Osteoblast (primary cell): ENCODE measurements around the gene FLT4. TPM values are rescaled to one million over a fixed set of nuclear protein-coding genes. Genes with fewer than 3 reads are reported as not detected.

Source experiments
- DNase-seq: peaks from one replicate; pipeline ENCODE4 v3.0.0; 2011; ENCODE audit warnings: low spot score, mixed read lengths; ENCODE audit not compliant: insufficient read length; ENCODE audit errors: missing footprints
- H2AFZ ChIP-seq: 2 replicates; pipeline ENCODE4 v1.6.0; 2011; ENCODE audit warnings: mild to moderate bottlenecking, low read length
- H3K27ac ChIP-seq: 2 replicates; pipeline ENCODE4 v1.5.1; 2011; ENCODE audit warnings: mild to moderate bottlenecking, low read depth, low read length, moderate library complexity
- H3K27me3 ChIP-seq: 2 replicates; pipeline ENCODE4 v1.6.0; 2012; ENCODE audit warnings: mild to moderate bottlenecking, control low read depth, inconsistent platforms, low read length, moderate library complexity; ENCODE audit not compliant: insufficient read depth
- H3K36me3 ChIP-seq: 2 replicates; pipeline ENCODE4 v1.5.1; 2011; ENCODE audit warnings: mild to moderate bottlenecking, low read length, control low read depth, moderate library complexity; ENCODE audit not compliant: insufficient read depth
- H3K4me1 ChIP-seq: 2 replicates; pipeline ENCODE4 v1.5.1; 2011; ENCODE audit warnings: mild to moderate bottlenecking, low read length, control low read depth, moderate library complexity; ENCODE audit not compliant: insufficient read depth
- H3K4me2 ChIP-seq: 2 replicates; pipeline ENCODE4 v1.6.0; 2011; ENCODE audit warnings: mild to moderate bottlenecking, low read length; ENCODE audit not compliant: insufficient read depth
- H3K4me3 ChIP-seq: fragments of 200-600 bp; sonication (generic); 3 replicates; pipeline ENCODE4 v1.5.1; 2012; ENCODE audit warnings: mild to moderate bottlenecking, low read length, inconsistent platforms; ENCODE audit not compliant: insufficient read depth
- H3K79me2 ChIP-seq: 2 replicates; pipeline ENCODE4 v1.6.0; 2012; ENCODE audit warnings: mild to moderate bottlenecking, low read length, control low read depth, inconsistent platforms; ENCODE audit not compliant: insufficient read depth
- H3K9me3 ChIP-seq: 2 replicates; pipeline ENCODE4 v1.5.1; 2011; ENCODE audit warnings: low read depth, low read length, control low read depth
- H4K20me1 ChIP-seq: 2 replicates; pipeline ENCODE4 v1.6.0; 2012; ENCODE audit warnings: mild to moderate bottlenecking, low read length, control low read depth; ENCODE audit not compliant: insufficient read depth
- total RNA-seq: library from RNA; depleted of rRNA; stranded (reverse); fragments of >200 nt; gene quantifications from 2 replicates; pipeline ENCODE4 v1.2.3, GENCODE V29; 2012
- TF ChIP-seq, protein P1 (sequence below): IDR thresholded peaks from 2 replicates; pipeline ENCODE4 v1.5.1; 2011; ENCODE audit warnings: mild to moderate bottlenecking, low read depth, low read length, moderate library complexity; ENCODE audit errors: extremely low read depth

The FLT4 gene
- total RNA-seq, 1 donor = not detected

DNA sequence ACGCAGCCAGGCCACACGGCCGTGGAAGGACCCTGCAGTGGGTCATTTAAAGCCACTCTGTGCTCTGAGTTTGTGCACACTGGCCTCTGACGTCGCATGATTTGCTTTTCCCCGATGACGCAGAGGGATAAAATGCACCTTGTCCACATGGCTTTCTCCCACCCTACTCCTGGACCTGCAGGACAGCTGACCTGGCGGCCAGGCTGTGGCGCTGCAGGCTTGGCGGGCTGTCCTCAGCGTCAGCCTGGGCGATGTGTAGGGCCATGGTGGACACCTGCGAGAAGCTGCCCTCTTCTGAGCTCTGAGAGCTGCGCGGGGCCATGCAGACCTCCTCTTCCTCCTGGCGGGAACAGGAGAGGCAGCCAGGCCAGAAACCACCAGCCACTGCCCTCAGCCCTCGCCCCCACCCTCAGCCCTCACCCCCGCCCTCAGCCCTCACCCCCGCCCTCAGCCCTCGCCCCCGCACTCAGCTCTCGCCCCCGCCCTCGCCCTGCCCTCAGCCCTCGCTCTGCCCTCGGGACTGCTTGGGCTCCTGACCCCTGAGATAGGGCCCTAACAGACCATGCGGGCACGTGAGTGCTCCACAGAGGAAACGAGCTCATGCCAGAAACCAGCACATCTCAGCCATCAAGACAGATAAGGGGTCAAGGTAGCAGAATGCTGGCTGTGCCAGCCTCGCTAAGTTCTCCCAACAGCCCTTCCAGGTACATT lies 38.1 kb downstream of the FLT4 start:
- Histone ChIP-seq H3K9me3 (no peaks in the 10 kb centered on the region), H3K36me3 (no peaks in the 10 kb centered on the region), H3K27me3 (no peaks in the 10 kb centered on the region), H3K4me2 (no peak overlapping the region), H3K4me1 (no peaks in the 10 kb centered on the region), H2AFZ (no peak overlapping the region), H4K20me1 (no peaks in the 10 kb centered on the region), H3K79me2 (no peaks in the 10 kb centered on the region), H3K4me3 (no peak overlapping the region), H3K27ac (no peak overlapping the region)
- no peak for DNase-seq
- TF ChIP-seq, protein P1, sequence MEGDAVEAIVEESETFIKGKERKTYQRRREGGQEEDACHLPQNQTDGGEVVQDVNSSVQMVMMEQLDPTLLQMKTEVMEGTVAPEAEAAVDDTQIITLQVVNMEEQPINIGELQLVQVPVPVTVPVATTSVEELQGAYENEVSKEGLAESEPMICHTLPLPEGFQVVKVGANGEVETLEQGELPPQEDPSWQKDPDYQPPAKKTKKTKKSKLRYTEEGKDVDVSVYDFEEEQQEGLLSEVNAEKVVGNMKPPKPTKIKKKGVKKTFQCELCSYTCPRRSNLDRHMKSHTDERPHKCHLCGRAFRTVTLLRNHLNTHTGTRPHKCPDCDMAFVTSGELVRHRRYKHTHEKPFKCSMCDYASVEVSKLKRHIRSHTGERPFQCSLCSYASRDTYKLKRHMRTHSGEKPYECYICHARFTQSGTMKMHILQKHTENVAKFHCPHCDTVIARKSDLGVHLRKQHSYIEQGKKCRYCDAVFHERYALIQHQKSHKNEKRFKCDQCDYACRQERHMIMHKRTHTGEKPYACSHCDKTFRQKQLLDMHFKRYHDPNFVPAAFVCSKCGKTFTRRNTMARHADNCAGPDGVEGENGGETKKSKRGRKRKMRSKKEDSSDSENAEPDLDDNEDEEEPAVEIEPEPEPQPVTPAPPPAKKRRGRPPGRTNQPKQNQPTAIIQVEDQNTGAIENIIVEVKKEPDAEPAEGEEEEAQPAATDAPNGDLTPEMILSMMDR = no peak

DNA sequence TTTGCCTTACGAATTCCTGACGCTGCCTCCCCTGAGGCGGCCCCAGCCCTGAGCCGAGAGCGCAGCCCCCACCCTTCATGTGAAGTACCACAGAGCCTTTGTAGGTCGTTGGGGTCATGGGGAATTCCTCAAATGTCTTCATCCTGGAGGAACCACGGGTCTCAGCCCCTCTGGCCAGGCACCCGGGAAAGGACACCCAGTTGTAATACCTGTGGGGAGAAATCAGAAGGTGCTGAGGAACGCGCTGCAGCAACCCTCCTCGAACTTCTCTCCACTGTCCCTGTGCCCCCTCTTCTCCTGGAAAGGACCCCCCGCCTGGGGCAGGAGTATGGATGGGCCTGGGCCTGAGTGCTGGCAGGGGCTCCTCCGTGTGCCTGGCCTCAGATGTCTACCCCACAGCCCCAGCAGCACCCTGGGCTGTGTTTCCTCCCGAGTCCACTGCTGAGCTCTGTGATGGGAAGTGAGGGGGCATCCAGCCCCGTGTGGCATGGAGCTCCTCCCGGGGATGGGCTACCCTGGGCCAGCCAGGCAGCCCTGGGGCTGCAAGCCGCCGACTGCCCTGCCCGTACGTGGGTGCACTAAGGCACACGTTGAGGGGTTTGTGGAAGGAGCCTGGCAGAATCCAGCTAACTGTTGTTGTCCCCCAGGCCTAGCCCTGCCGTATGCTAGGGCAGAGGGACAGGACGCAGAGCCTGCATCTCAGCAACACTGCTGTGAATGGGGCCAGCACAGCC lies 39.4 kb downstream of the FLT4 start:
- H3K79me2 ChIP-seq = no peaks in the 10 kb centered on the region
- H3K27ac ChIP-seq = no peak overlapping the region
- H3K4me2 ChIP-seq = no peak overlapping the region
- H4K20me1 ChIP-seq = no peaks in the 10 kb centered on the region
- H3K36me3 ChIP-seq = no peaks in the 10 kb centered on the region
- H3K4me3 ChIP-seq = no peak overlapping the region
- TF ChIP-seq, protein P1 = no peak
- H2AFZ ChIP-seq = no peak overlapping the region
- peak; percentile 82 for DNase-seq
- no peaks in the 10 kb centered on the region for H3K9me3 ChIP-seq
- H3K27me3 ChIP-seq = no peaks in the 10 kb centered on the region
- H3K4me1 ChIP-seq = no peaks in the 10 kb centered on the region

DNA sequence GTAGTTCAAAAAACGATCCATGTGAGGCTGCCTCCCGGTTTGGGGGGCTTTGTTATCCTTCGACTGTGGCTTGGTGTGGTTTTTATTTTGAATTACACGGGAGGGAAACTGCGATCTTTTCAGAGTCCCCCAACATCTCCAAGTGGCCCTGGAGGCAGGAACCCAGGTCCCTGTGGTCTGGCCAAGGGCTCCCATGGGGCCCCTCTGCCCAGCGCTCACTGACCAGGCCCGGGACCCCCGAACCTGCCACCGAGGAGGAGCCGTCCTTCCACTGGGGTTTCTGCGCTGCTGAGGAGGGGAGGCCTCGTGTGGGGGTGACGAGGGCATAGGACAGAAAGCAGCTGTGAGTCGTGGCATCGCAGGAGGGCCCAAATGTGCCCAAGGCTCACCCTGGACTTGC lies 40.0 kb downstream of the FLT4 start:
- no peak overlapping the region for H3K4me2 ChIP-seq
- no peaks in the 10 kb centered on the region for H4K20me1 ChIP-seq
- no peak overlapping the region for H2AFZ ChIP-seq
- no peaks in the 10 kb centered on the region for H3K9me3 ChIP-seq
- no peak overlapping the region for H3K27ac ChIP-seq
- H3K27me3 ChIP-seq = no peaks in the 10 kb centered on the region
- TF ChIP-seq, protein P1 = no peak
- DNase-seq = peak; percentile 79
- H3K4me1 ChIP-seq = no peaks in the 10 kb centered on the region
- H3K4me3 ChIP-seq = no peak overlapping the region
- H3K36me3 ChIP-seq = no peaks in the 10 kb centered on the region
- H3K79me2 ChIP-seq = no peaks in the 10 kb centered on the region

DNA sequence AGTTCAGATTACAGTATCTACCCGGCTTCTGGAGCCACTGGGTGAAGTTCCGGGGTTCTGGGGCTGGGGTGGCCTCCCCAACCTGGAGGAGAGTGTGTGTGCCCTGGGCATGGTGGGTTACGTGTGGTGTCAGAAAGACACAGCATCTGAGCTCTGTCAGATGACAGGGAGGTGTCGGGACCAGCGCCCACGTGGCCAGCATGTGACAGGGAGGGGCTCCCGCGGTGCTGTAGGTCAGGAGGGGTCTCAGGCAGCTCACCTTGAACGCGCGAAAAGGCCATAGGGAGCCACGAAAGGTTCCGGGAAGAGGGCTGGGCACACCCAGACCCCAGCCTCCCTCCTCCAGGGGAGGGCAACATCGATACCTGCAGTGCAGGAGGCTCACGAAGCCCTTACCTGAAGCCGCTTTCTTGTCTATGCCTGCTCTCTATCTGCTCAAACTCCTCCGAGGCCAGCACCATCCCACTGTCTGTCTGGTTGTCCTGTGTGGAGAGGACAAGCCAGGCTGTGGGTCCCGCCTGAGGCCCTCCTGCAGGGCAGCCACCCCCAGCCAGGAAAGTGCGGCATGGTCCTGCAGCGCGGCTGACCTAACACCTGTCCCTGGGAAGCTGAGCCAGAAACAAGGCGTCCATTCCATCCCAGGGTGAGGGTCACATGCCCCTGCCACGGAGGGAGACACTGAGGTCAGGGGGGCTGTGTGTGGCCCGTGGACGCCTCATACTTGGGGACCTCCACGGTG lies 40.7 kb downstream of the FLT4 start:
- Histone ChIP-seq H2AFZ (no peak overlapping the region), H3K27me3 (no peaks in the 10 kb centered on the region), H3K79me2 (no peaks in the 10 kb centered on the region), H3K4me1 (no peaks in the 10 kb centered on the region), H3K4me3 (no peak overlapping the region), H3K4me2 (no peak overlapping the region), H3K9me3 (no peaks in the 10 kb centered on the region), H3K36me3 (no peaks in the 10 kb centered on the region), H3K27ac (no peak overlapping the region), H4K20me1 (no peaks in the 10 kb centered on the region)
- TF ChIP-seq, protein P1 = no peak
- DNase-seq = peak; percentile 72
